NCI-H187 treated with DMSO at 0.1 percent for 48 hours (cell line): ENCODE results near the gene MRM3.
"Not testable (repeated sequence)": the region's sequence is repeated elsewhere in the genome, so short reads cannot be mapped to it uniquely, and the experiment has no call there.

Experiments
- DNase-seq: peaks from one replicate; lab custom pipeline; 2025; lab: John Stamatoyannopoulos, UW

Gene MRM3

GRCh38 chr17:796609-797008 is 14.5 kb downstream of the MRM3 start:
- DNase-seq, result no peak

GRCh38 chr17:797236-797840 is 15.2 kb downstream of the MRM3 start:
- DNase-seq, result no peak

GRCh38 chr17:798246-798645 is 16.1 kb downstream of the MRM3 start:
- DNase-seq, result no peak

- no peak for DNase-seq
Measured at GRCh38 chr17:799261-799660, 17.1 kb downstream of the MRM3 start.

- no peak for DNase-seq
Measured at GRCh38 chr17:800446-801242, 18.5 kb downstream of the MRM3 start.

GRCh38 chr17:801660-802059 is 19.5 kb downstream of the MRM3 start:
- no peak for DNase-seq

- DNase-seq, result no peak
Measured at GRCh38 chr17:802481-802880, 20.3 kb downstream of the MRM3 start.

- DNase-seq, result no peak
Measured at GRCh38 chr17:802901-803881, 21.0 kb downstream of the MRM3 start.

- no peak for DNase-seq
Measured at GRCh38 chr17:804541-805435, 22.6 kb downstream of the MRM3 start.

GRCh38 chr17:805886-806285 is 23.7 kb downstream of the MRM3 start:
- DNase-seq, result not testable (repeated sequence)

- no peak for DNase-seq
Measured at GRCh38 chr17:806346-806745, 24.2 kb downstream of the MRM3 start.

- DNase-seq, result no peak
Measured at GRCh38 chr17:806781-807522, 24.8 kb downstream of the MRM3 start.

- DNase-seq, result no peak
Measured at GRCh38 chr17:807523-808294, 25.6 kb downstream of the MRM3 start.

GRCh38 chr17:811051-811784 is 29.1 kb downstream of the MRM3 start:
- no peak for DNase-seq

- no peak for DNase-seq
Measured at GRCh38 chr17:812638-813204, 30.6 kb downstream of the MRM3 start.

- DNase-seq, result no peak
Measured at GRCh38 chr17:814371-814770, 32.2 kb downstream of the MRM3 start.

- DNase-seq, result no peak
Measured at GRCh38 chr17:819251-819650, 37.1 kb downstream of the MRM3 start.

GRCh38 chr17:823501-823902 is 41.3 kb downstream of the MRM3 start:
- no peak for DNase-seq

GRCh38 chr17:824378-824777 is 42.2 kb downstream of the MRM3 start:
- DNase-seq, result no peak
